A673 (cell line): ENCODE results near the gene CXCR5. TPM values are rescaled to one million over a fixed set of nuclear protein-coding genes. Genes with fewer than 3 reads are reported as not detected.

ENCODE experiments used
- BruUV-seq: library from RNA; stranded (reverse); fragments of 400-500 nt; replicated peaks from 2 replicates; lab custom pipeline; 2021; lab: Mats Ljungman, UMichigan
- CTCF ChIA-PET: fragments of 300-600 bp; sonication (Branson Sonifier 250); formaldehyde crosslinking; loops from one replicate; lab custom pipeline; 2022; ENCODE audit warnings: antibody characterized with exemption; lab: Charles Lee
- POLR2A ChIA-PET: fragments of 300-600 bp; sonication (Branson Sonifier 250); formaldehyde crosslinking; loops from one replicate; lab custom pipeline; 2022; ENCODE audit warnings: antibody characterized with exemption; ENCODE audit not compliant: low non-redundant PET; lab: Charles Lee
- DNase-seq: peaks from one replicate; pipeline ENCODE4 v3.0.0-alpha.2; 2015; ENCODE audit warnings: low spot score
- H3K27ac ChIP-seq: fragments of 200-600 bp; sonication (generic); 2 replicates; pipeline ENCODE4 v1.5.1; 2016; ENCODE audit warnings: mixed run types, low read depth, mild to moderate bottlenecking, mixed read lengths, antibody characterized with exemption, low read length; ENCODE audit not compliant: poor library complexity, severe bottlenecking
- H3K27me3 ChIP-seq: fragments of 200-600 bp; sonication (generic); replicated peaks from 2 replicates; pipeline ENCODE4 v1.6.1; 2017; ENCODE audit warnings: mixed run types, low read depth, mild to moderate bottlenecking, mixed read lengths, antibody characterized with exemption, low read length; ENCODE audit not compliant: insufficient read depth, poor library complexity
- H3K36me3 ChIP-seq: fragments of 200-600 bp; sonication (generic); 2 replicates; pipeline ENCODE4 v1.6.1; 2016; ENCODE audit warnings: mixed run types, mild to moderate bottlenecking, mixed read lengths, antibody characterized with exemption, low read length; ENCODE audit not compliant: insufficient read depth, poor library complexity, severe bottlenecking
- H3K4me1 ChIP-seq: fragments of 200-600 bp; sonication (generic); 2 replicates; pipeline ENCODE4 v1.6.1; 2017; ENCODE audit warnings: mixed run types, mild to moderate bottlenecking, mixed read lengths, antibody characterized with exemption, low read length; ENCODE audit not compliant: insufficient read depth, poor library complexity, severe bottlenecking
- H3K4me3 ChIP-seq: fragments of 200-600 bp; sonication (generic); 2 replicates; pipeline ENCODE4 v1.5.1; 2016; ENCODE audit warnings: low read depth, mixed run types, mild to moderate bottlenecking, mixed read lengths, low read length; ENCODE audit not compliant: poor library complexity, severe bottlenecking
- H3K9me3 ChIP-seq: fragments of 200-600 bp; sonication (generic); 2 replicates; pipeline ENCODE4 v1.6.1; 2016; ENCODE audit warnings: mixed run types, low read depth, mild to moderate bottlenecking, mixed read lengths, antibody characterized with exemption, low read length; ENCODE audit not compliant: poor library complexity, severe bottlenecking
- EZH2 ChIP-seq: fragments of 200-600 bp; sonication (generic); IDR thresholded peaks from 2 replicates; pipeline ENCODE4 v1.6.1; 2017; ENCODE audit warnings: borderline replicate concordance, low read depth, mild to moderate bottlenecking, mixed read lengths, antibody characterized with exemption, low read length; ENCODE audit not compliant: poor library complexity, severe bottlenecking
- intact Hi-C: fragments of 100-400 bp; cut with micrococcal nuclease; formaldehyde crosslinking; loops from one replicate; pipeline ENCODE4 v1.10.0; 2022; ENCODE audit not compliant: unreplicated experiment
- total RNA-seq: library from RNA; stranded (reverse); gene quantifications from 2 replicates; pipeline ENCODE4 v1.2.3, GENCODE V29; 2021
- TF ChIP-seq, protein P1 (sequence below): fragments of 300-800, 200-600 bp; sonication (generic); conservative IDR thresholded peaks from 2 replicates; pipeline ENCODE4 v1.5.1; 2017; ENCODE audit warnings: low read depth, mild to moderate bottlenecking, antibody characterized with exemption, low read length, moderate library complexity, mixed read lengths

The CXCR5 gene
- total RNA-seq, 1 experiment from 2014 or later: not detected

DNA sequence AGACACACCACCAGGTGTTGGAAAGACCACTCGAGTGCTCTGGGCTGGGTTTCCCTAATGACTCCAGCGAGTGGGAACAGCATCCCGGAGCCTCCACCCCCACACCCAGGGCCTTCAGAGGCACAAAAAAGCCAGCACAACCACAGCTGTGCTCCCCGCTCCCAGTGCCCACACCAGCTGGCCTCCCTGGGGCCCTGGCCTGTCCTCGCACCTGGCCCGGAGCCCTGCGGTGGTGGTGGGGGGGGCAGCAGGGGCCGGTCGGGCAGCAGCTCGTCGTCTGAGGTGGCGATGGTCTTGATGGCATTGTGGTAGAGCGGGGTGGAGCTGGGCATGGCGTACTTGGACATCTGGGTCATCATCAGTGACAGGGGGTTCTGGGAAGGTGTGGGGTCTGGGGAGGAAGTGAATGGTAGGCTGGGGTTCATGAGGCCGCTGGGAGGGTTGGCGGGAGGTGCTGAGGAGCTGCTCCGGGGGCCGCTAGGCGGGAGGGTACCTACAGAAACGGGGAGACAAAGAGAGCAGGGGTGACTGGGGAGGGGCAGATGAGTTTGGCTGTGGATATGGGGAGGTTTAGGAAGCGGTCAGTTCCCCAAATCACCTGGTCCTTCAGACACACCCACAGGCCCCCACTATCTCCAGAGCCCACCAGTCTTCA, 16.1 kb downstream of the CXCR5 start:
- intact Hi-C loops: loop anchor here (10.0 kb wide), 1 partner anchor 435 kb away; the partner anchor contains the start of gene RNF26
- Histone ChIP-seq H3K4me1 (no peaks in the 10 kb centered on the region), H3K27ac (no peak overlapping the region), H3K9me3 (no peaks in the 10 kb centered on the region), H3K27me3 (no peaks in the 10 kb centered on the region), H3K4me3 (no peak overlapping the region), H3K36me3 (peaks cover 53% of the 10 kb centered on the region)
- DNase-seq: no peak
- CTCF ChIA-PET: no interaction called here
- POLR2A ChIA-PET: no interaction called here
- TF ChIP-seq, protein P1, sequence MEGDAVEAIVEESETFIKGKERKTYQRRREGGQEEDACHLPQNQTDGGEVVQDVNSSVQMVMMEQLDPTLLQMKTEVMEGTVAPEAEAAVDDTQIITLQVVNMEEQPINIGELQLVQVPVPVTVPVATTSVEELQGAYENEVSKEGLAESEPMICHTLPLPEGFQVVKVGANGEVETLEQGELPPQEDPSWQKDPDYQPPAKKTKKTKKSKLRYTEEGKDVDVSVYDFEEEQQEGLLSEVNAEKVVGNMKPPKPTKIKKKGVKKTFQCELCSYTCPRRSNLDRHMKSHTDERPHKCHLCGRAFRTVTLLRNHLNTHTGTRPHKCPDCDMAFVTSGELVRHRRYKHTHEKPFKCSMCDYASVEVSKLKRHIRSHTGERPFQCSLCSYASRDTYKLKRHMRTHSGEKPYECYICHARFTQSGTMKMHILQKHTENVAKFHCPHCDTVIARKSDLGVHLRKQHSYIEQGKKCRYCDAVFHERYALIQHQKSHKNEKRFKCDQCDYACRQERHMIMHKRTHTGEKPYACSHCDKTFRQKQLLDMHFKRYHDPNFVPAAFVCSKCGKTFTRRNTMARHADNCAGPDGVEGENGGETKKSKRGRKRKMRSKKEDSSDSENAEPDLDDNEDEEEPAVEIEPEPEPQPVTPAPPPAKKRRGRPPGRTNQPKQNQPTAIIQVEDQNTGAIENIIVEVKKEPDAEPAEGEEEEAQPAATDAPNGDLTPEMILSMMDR: no peak
- TF ChIP-seq EZH2: no peak
- BruUV-seq: no TSS peak

DNA sequence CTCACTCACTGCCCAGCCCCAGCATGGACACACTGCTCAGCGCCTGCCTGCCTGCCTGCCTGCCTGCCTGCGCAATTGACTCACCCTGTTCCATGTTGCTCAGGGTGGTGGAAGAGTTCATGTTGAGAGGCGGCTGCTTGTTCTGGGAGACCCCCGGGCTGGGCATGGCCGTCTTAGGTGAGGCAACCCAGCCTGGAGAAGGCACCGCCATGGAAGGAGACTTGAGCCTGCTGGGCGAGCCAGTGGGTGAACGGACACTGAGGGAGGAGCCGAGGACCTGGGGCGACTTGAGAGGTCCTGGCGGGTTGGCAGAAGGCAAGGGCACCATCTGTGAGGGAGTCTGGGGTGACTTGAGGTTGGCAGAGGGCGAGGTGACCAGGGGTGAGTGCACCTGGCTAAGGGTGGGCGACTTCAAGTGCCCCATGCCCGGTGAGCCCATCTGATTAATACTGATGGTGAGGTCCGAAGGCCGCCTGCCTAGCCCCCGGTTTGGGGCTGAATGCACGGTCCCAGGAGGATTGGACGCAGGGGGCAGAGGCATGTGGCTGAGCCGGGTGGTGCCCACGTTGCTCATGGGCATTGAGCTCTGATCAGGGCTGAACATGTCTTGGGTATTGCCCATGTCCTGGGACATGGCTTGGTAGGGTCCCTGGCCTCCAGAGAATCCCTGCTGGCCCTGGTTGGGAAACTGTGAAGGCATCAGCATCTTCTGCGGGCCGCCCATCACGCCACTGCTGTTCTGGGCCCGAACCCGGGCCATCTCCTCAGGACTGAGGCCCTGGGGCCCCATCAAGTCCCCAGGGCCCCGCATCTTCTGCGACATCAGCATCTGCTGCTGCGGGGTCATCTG, 17.1 kb downstream of the CXCR5 start:
- no TSS peak for BruUV-seq
- intact Hi-C loops: loop anchor here (10.0 kb wide), 1 partner anchor 434 kb away; the partner anchor contains the start of gene RNF26
- CTCF ChIA-PET: no interaction called here
- no peak overlapping the region for H3K4me3 ChIP-seq
- H3K9me3 ChIP-seq: no peaks in the 10 kb centered on the region
- DNase-seq: no peak
- H3K4me1 ChIP-seq: no peaks in the 10 kb centered on the region
- POLR2A ChIA-PET: no interaction called here
- H3K36me3 ChIP-seq: peaks cover 53% of the 10 kb centered on the region
- TF ChIP-seq EZH2: no peak
- TF ChIP-seq, protein P1: no peak
- no peak overlapping the region for H3K27ac ChIP-seq
- H3K27me3 ChIP-seq: no peaks in the 10 kb centered on the region

DNA sequence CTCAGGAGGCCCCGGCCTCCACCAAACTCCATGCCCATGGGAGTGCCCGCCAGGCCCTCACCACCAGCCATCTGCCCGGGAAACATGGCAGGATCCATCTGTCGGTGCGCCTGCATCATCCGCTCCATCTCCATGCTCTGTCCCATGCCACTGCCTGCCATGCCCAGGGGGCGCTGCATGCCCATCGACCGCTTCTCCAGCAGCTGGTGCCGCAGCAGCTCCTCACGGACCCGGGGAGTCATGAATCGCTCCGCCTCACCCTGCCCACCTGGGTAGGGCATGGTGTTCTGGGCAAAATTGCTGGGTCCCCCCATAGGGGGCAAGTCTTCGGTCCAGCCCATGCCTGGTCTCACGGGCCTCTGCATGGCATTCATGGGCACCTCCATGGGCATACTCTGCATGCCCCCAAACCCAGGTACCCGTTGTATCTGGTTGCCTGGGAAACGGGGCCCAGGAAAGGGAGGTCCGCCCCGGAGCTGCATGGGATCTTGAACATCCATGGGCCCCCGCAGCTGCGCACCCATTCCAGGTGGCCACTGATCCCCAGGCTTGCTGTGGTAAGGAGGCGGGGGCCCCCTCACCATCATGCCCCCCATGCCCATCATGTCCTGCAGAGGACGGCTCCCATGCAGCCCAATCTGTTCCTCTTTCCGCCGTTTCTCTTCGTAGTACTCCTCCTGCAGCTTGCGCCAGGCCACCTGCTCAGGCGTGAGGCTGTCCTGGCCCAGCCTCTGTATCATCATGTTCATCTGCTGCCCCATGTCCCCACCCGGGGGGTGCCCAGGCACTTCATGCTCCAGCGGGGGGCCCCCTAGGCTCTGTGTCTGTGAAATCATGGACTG, 18.0 kb downstream of the CXCR5 start:
- H3K4me1 ChIP-seq: no peaks in the 10 kb centered on the region
- BruUV-seq: no TSS peak
- POLR2A ChIA-PET: no interaction called here

More for the DNA sequence above, 18.0 kb downstream of the CXCR5 start:
- intact Hi-C loops: loop anchor here (10.0 kb wide), 1 partner anchor 433 kb away; the partner anchor contains the start of gene RNF26
- peaks cover 60% of the 10 kb centered on the region for H3K36me3 ChIP-seq
- no peak overlapping the region for H3K27ac ChIP-seq
- H3K27me3 ChIP-seq: no peaks in the 10 kb centered on the region
- no peak overlapping the region for H3K4me3 ChIP-seq
- no peak for TF ChIP-seq EZH2
- TF ChIP-seq, protein P1: no peak; the same call in 1 of the 2 replicates
- no peak for DNase-seq
- CTCF ChIA-PET: interaction anchor here (0.8 kb wide), 1 partner anchor 28 kb away, joined by 3 read pairs; no protein-coding TSS in a partner anchor
- no peaks in the 10 kb centered on the region for H3K9me3 ChIP-seq
